ENCODE measurements around the gene IRF8.

Gene IRF8

DNA sequence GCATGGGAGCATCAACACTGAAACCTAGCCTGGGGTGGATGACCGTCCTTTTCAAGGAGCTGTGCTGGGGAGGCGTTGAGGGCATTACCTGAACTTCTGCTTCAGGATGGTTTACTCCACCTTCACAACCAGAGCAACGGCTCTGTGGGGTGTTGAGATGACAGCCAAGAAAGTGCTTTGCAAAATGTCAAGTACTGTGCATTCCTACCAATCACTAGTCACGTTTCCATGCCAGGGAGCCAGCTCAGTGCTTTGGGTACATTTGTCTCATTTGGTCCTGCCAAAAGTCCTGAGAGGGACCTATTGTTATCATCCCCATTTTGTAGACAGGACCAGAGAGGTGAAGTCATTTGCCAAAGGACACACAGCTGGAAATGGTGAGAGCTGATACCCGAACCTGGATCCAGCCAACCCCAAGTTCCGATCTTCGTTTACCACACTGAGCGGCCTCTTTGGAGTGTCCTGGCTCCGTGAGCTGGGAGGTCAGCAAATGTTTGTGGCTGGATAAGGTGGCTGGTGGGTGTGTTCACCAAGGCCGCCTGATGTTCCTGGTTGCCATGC lies 61.6 kb downstream of the IRF8 start:
- DNase-seq (ENCODE audit: low spot score) = no peak

DNA sequence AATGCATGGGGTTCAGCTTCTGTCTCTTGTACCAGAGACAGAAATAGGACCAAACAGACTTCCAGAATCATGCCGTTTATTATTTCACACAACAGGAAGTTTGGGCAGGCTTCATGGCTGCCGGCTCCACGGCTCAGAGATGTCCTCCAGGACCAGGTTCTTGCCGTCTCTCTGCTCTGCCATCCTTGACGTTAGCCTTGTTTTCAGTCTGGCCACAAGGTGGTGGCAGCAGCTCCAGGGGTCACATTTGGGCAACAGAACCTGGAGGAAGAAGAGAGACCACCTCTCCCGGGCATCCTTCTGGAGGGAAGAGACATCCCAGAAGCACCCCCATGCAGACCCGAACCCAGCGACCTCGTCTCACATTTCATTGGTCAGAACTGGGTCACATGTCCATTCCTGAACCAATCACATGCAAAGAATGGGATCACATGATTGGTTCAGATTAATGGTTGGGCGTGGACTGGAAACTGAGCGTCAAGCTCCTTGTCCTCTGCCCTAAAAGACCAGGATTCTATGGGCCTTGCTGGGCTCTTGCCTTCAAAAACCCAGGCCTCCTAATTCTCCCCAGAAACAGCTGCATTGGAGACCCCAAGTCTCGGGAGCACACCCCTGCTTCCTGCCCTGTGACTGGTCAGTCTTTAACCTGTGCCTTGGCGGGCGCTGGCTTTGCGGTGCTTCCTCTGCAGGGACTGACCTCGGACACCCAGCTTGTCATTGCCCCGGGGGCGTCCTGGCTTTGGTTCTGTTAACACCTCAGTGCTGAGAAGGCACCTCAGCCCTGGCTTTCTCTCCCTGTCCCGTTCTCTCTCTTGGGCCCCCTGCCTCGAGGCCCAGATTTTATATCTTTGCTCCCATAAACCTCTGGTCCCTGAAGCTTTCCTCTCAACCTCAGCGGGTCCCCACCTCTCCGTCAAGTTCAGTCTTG lies 63.3 kb downstream of the IRF8 start:
- DNase-seq (ENCODE audit: low spot score) = no peak

DNA sequence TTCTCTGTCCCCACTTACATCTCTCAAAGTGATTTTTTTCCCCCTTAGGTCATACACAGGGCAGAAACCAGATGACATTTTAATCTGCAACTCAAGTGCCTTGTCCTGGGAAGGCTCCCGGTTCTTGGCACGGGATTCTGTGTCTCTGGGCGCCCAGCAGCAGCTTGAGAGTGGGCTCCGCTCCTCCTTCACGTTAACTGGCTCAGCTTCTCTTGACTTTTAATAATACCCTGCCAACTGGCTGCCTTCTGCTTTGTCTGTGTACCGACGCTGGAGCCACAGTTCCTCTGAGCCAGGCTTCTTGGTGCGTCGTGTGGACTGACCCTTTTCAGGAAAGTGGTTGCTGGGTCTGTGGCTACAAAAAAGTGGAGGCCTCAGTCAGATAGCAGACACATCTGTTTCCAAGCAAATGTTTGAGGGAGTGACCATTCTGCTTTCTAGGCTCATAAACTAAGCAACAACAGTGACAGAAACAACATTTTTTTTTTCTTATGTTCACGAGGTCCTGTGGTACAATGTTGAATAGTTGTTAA lies 64.9 kb downstream of the IRF8 start:
- DNase-seq (ENCODE audit: low spot score) = no peak

DNA sequence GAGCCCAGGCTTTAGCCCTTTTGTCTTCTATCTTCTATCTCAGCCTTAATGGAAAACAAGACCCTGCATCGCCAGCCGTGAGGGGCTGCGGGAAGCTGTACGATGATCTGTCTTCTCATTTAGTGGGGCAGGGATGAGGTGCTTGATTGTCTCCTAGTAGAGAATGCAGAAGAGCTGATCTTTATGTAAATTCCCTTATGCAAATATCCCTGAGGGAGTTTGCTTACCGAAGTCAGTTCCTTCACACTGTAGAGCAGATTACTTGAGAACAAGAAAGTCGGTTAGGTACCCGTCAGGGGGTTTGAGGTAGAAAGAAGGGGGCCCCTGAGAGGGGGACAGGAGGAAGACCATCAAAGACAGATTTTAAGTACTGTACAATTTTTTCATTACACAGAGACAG lies 66.2 kb downstream of the IRF8 start:
- DNase-seq (ENCODE audit: low spot score) = no peak

- no peak for DNase-seq (ENCODE audit: low spot score)
These were observed 68.1 kb downstream of the IRF8 start for GRCh38 chr16:85967111-85967510.

GRCh38 chr16:85968041-85968920 lies 69.3 kb downstream of the IRF8 start:
- DNase-seq (ENCODE audit: low spot score) = no peak

GRCh38 chr16:85969159-85969558 lies 70.2 kb downstream of the IRF8 start:
- DNase-seq (ENCODE audit: low spot score) = no peak

- DNase-seq (ENCODE audit: low spot score) = no peak
These were observed 70.6 kb downstream of the IRF8 start for GRCh38 chr16:85969591-85969990.

GRCh38 chr16:85970016-85970733 lies 71.2 kb downstream of the IRF8 start:
- DNase-seq (ENCODE audit: low spot score) = no peak

DNA sequence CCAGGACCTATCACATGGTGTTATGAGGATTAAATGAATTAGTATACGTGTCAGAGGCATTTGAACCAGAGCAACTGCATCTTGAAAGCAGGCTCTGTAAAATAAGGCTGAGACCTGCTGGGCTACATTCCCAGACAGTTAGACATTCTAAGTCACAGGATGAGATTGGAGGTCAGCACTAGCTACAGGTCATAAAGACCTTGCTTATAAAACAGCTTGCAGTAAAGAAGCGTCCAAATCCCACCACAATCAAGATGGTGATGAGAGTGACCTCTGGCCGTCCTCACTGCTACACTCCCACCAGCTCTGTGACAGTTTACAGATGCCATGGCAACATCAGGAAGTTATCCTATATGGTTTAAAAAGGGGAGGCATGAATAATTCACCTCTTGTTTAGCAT lies 71.8 kb downstream of the IRF8 start:
- DNase-seq (ENCODE audit: low spot score) = no peak
